GM21737 (cell line): ENCODE results near the gene NCK2.
A peak's percentile ranks its signal among the peaks of the same experiment; 100 is the strongest.

Source experiments
- ATAC-seq: cut with Tn5 transposase; IDR thresholded peaks from one replicate; pipeline ENCODE4 v1.9.1; 2021; ENCODE audit warnings: mild to moderate bottlenecking, moderate library complexity; ENCODE audit not compliant: unreplicated experiment

Gene NCK2

DNA sequence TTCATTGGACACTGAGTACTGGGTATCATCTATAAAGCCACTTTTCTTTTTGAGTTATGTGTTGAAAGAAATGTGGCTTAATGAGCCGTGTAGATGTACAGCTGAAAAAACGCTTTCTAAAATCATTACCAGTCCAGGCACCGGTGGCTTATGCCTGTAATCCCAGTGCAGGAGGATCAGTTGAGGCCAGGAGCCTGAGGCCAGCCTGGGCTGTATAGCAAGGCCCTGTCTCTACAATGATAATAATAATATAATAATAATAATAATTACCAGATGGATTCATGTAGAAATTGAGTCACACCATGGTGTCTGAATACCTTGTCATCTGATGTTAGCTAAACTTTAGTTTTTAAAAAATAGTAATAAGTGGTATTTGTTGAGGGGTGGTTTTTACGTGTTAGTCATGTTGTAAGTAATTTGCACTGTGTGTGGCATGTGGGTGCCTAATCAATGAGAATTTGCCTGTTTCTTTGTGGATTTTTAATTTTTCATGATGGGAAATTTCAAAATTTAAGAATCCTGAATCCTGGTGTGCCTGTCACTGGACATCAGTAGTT lies 30.1 kb downstream of the NCK2 start:
- no peak for ATAC-seq

DNA sequence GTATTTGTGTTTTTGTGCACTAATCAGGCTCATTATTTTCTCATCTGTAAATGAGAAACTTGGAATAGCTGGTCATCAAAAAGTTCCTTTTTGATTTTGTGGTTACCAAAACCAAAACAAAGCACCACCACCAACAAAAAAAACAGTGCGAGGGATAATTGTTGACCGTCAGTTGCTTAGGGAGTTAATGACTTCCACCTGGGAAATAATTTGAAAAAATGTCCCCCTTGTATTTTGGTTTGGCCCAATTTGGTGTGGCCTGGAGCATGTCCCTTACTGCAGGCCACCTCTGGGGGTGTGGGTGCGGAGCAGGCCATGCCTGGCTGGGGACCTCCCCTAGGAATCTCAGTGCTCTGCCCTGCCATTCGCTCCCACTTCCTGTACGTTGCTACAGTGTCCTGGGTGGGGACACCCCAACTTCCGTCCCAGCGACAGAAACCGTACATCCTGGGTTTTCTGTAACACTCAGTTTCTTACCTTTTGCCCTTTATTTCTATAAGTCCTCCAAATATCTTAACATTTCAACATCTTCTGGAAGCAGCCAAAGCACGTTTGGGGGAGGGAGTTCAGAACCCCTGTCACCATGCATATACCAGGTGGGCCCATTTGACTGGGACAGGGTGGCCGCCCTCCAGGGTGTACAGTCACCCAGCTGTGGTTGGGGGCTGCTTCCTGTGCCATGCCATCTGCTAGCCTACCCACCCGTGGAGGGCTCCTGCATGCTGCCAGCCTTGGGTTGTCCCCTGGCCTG lies 31.3 kb downstream of the NCK2 start:
- ATAC-seq: peak; percentile 58

DNA sequence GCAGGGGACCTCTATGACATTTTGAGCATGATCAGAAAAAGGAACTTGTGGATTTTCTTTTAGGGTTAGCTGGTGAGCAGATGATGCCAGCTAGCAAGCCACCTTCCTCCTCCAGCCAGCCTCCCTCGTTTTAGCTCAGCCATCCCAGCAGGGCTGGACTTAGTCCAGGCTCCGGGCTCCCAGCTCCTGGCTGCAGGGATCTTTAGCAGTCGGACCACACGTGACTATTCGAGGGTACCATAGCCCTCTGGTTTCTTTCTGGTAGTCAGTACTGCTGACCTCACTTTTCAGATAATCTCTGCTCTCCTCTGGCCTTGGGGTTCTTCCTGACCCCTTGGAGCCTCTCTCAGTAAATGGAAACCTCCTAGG lies 31.8 kb downstream of the NCK2 start:
- no peak for ATAC-seq

DNA sequence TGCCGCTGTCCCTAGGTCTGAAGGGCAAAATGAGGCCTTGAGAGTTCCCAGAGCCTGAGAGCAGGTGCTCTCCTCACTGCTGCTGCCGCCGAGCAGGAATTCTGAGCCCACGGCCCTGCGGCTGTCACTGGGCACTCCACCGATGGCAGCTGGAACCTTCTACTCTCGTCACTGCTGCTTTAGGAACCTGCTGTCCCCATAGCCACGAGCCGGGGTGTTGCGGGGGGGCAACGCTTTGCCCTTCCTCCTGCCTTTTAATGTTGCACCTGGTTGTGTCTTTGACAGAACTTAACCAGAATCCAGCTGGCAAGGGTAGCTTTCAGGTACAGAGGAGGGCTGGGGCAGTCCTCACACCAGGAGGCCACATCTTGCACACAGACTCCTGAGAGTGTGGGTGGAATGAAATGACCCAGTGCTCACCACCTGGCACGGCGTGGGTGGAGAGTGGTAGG lies 32.3 kb downstream of the NCK2 start:
- peak; percentile 12 for ATAC-seq

DNA sequence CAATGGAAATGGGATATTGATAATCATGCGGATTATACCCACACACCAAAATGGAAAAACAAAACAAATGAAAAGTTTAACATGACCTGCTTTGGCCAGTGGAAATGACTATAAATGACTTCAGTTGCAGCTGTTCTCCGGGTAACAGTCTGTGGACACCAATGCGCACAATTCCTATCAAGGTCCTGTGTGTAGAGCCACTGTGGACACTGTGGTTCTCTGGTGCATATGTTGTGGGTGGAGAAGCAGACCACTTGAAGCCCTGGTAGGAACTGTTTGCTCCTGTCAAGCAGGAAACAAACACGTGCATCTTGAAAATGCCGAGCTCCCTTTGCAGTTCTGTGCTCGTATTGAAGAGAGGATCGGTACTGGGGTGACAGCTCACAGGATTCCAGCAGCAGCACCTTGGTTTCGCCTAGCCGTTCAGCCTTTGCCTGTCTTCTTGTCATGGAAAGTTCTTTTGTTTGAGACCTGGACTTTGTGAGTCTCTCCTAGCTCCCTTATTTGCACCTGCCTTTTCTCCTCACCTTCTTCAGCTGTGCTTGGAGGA lies 32.9 kb downstream of the NCK2 start:
- no peak for ATAC-seq

DNA sequence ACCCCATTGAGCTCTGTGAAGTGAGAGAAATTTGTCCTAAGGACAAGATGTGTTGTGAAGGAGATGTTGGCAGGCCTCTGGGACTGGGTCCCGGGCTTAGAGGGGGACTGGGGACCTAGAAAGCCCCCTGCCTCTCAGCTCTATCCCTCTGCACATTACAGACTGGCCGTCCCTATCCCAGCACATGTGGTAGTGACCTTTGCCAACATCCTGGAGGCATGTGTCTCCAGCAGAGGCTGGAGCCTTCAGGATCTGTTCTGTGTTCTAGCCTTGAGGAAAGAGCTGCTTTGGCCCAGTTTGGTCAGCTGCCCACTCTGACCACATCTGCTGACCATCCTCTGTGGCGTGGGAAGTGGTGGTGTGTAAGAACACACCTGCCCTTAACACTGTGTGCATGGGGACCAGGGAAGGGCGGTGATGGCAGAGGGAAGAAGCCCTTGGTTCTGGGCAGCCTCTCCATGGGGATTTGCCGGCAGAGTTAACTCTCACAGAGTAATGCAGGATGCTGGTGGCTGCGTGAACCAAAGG lies 33.4 kb downstream of the NCK2 start:
- ATAC-seq: no peak

DNA sequence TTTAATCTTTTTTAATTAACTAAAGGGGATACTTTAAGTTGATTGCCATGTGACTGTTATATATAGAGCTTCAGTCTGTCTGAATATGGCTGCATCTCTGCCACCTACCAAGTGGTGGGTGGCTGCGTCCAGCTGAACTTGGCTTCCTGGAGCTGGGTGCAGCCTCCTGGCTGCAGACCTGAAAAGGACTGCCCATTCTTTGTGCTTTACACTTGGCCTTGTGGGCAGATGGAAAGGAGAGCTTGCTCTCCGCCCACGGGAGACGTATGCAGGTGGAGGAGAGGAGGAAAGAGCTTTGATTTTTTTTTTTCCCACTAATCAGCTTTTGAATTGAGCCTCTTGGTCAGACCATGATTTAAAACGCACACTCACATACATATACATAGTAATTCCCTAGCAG lies 34.7 kb downstream of the NCK2 start:
- no peak for ATAC-seq

DNA sequence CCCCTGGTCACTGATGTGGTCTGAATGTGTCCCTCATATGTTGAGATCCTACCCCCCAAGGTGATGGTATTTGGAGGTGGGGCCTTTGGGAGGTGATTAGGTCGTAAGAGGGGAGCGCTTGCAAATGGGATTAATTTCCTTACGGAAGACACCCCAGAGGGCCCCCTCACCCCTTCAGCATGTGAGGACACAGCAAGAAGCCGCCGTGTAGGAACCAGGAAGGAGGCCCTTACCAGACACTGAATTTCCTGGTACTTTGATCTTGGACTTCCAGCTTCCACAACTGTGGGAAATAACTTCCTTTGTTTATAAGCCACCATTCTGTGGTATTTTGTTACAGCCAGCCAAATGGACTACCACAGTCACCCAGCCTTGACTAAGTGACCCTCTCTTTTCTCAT lies 35.9 kb downstream of the NCK2 start:
- ATAC-seq: no peak

DNA sequence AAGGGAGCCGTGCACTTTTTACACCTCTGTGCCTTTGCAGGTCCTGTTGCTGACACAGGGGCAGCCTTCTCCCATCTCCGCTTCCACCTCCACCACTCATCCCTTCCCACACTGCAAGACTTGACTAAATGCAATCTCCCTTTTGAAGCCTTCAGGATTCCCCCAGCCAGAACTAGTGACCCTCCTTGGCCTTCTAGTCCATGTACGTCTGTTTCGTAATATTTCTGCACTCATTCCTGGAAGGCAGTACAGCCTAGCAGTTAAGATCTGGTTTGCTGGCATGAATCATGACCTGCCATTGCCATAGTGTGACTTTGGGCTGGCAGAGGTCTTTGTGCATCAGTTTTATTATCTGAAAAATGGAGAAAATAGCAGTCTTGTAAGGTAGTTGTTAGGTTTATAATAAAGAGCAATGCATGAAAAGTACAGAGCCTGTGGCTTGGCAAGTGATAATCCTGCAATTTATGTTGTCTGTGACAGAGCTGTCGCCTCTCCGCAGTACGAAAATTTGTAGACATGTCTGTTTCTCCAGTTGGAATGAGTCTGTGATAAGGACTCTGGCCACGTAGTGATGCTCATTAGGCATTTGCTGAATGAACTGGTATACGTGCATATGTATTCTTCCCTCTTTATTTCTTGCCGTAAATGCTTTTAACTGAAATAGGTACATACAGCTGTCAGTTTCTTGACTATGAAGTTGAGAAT lies 36.7 kb downstream of the NCK2 start:
- ATAC-seq: no peak

DNA sequence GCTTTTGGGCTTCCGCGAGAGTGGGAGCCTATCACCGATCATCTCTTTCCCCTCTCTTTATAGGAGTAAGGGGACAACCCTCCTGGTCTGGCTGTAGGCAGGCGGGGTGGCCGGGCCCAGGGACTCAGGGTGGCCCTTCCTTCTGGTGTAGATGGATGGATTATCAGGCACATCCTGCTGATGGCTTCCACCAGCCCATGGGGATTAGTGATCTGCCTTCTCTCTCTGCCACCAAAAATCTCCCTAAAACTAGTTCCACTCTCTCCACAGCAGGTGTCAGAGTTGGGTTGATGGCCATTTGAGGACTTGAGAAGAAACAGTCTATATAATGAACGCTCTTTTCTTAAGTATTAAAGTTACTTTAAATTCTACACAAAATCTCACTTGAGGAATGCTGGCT lies 37.4 kb downstream of the NCK2 start:
- no peak for ATAC-seq

DNA sequence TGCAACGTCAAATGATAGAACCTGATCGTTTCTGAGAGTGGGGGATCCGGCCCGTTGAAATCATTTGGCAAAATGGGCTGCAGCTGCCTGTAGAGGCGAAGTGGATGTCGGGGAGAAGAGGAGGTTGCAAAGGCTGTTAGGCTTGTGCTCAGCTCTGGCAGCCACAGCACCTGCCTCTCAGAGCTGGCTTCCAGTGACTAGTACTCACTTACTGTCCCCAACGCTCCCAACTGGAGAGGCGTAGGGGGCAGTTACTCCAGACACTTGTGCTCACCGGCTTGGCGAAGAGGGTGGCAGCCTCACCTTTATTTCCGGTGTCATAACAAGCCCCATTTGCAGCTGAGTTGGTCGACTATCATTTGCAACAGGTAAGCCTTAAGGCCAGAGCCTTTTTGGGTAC lies 37.9 kb downstream of the NCK2 start:
- no peak for ATAC-seq

DNA sequence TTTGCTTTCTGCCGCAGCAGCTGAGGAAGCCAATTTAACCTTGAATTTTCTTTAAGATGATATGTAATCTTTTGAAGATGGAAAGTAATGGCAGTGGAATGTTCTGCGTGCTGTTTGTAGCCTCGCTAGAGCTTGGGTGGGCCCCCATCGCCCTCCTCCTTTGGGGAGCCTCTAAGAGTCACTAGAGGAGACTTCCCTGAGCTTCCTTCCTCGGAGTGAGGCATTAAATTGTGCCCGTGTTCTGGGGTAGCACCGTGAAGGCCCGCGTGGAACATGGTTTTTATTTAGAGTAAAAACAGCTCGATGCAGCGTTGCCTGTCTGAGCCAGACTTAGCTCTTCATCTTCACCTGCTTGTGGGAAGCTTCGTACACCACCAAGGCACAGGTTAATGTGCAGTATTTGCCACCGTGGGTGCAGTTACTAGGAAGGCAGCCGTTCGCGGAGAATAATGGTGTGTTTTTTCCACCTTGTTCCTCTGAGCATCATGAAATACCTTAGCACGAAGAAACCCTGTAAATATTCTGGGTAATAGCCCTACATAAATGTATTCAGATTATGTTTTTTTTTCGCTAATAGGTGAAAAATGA lies 38.5 kb downstream of the NCK2 start:
- ATAC-seq: no peak

DNA sequence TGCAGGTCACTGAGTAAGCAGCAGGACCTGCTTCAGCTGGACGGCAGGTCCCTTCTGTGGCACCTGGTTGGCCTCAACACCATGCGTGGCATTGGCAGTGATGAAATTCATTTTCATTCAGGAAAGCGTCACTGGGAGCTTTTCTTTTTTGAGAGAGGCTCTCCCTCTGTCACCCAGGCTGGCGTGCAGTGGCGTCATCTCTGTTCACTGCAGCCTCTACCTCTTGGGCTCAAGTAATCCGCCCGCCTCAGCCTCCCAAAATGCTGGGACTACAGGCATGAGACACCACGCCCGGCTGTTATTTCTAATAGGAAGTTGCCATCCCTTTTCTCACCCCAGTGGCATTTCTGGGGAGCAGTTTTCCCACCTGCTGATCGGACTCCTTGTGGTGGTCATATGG lies 39.3 kb downstream of the NCK2 start:
- ATAC-seq: no peak

DNA sequence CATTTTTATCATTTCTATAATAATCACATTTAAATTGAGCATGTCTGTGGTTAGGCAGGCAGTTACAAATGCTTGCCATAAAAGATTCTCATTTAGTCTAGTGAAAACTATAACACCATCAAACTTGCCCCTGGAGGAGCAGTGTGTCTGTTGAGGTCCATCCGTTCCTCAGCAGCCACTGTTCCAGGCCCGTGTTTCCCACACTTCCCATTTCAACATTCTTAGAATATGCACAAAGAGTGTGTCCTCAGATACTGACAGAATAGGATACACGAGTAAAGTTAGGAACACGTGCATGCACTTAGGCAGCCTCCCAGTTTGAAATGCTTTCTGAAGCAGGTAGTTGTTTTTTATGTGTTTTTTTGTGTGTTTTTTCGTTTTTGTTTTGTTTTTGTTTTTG lies 39.9 kb downstream of the NCK2 start:
- ATAC-seq: no peak

DNA sequence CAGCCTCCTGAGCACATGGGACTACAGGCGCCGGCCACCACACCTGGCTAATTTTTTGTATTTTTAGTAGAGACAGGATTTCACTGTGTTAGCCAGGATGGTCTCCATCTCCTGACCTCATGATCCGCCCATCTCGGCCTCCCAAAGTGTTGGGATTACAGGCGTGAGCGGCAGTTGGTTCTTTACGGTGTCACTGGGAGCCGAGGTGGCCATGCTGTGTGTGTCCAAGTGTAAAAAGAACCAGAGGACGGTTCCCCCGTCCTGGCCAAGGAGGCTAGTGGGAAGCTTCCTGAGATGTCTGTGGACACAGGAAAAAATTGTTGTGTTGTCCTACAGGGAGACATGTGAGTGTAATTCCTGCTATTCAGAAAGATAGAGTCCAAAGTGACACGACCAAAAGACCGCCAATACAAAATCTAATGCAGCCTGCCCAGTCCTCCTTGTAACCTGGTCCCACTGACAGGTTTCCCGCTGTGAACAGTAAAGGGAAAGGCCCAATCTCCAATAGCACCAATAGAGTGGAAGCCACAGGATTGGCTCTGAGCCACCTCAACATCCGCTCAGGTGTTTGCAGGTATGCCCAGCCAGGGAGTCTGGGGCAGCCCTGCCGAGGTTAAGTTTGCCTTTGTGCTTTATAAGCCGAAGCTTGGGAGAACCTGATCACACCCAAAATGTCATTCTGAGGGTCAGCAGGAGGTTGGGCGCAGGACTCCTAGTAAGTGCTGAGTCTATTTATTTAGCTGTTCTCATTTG lies 40.6 kb downstream of the NCK2 start:
- ATAC-seq: no peak

DNA sequence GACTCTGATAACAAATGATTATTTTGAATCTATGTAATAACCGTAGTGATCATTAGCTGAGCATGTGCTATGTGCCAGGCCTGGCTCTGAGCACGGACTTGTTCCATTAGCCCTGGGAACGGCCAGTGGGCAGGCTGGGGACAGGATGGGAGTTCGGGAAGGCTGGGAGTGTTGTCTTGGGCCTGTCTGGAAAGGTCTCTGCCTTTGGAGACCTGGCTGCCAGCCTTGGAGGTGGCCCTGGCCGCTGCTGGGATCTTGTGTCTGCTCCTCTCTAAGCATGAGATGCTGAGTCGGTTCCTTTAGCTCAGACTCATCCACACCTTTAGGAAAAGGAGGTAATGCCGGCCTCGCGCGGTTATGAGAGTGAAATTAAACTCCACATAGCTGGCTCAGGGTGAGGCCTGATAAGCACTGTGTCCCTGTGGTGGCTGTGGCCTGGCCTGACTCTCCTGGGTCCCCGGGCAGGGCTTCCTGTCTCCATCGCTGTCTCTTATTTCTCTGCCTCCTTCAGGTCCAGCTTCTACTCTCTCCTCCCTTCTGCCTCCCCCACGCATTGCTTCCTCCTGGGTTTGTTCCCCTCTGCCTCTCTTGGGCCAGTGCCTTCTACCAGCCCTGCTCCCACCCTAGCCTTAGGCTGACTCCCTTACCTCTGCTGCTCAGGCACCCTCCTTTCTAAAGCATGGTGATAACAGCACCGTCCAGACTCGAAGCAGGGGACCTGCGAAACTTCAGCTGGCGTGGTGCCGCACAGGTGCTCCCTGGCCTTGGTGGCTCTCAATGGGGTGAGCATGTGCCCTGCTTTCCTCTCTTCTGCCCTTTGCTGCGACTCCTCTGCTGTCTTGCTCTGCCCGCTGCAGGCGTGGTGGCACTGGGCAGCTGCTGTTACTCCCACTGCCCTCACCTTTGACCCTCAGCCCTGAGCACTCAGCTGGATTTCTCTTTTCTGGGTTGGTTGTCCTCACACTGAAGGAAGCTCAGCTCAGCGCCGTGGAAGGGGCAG lies 41.8 kb downstream of the NCK2 start:
- ATAC-seq: no peak

DNA sequence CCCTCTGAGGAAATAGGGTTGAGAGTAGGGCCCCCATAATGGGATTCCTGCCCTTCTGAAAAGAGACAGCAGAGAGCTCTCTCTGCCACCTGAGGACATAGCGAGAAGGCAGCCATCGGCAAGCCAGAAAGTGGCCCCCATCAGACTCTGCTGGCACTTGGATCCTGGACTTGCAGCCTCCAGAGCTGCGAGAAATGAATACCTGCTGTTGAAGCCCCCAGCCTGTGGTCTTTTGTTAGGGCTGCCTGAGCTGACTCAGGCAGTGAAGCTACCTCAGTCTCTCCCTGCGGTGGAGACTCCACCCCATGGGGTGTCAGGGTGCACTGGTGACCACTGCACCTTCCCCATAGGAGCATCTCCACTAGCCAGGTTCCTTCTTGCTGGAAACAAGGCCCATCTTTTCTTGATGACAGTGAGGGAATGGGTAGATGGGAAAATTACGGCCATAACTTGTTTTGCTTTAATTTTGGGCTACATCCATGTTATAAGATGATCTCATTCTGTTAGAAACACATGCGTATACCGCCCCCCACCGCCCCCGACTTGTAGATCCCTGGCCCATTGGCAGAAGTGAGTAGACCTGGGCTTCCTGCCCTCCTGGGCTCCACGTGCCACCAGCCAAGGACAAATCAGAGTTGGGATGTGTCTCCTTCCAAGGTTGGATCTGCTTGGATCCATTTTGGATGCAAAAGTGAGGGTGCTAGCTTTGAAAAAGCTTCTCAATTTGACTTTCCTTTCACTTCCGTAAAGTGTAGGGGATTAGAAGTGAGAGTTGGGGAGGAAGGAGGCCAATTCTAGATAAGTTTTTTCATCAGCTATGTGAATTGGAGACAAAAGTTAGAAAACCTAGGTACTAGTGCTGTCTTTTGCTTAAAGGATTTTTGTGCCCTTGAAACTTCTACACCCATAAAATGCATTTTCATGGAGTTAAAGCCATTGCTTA lies 42.9 kb downstream of the NCK2 start:
- ATAC-seq: no peak

DNA sequence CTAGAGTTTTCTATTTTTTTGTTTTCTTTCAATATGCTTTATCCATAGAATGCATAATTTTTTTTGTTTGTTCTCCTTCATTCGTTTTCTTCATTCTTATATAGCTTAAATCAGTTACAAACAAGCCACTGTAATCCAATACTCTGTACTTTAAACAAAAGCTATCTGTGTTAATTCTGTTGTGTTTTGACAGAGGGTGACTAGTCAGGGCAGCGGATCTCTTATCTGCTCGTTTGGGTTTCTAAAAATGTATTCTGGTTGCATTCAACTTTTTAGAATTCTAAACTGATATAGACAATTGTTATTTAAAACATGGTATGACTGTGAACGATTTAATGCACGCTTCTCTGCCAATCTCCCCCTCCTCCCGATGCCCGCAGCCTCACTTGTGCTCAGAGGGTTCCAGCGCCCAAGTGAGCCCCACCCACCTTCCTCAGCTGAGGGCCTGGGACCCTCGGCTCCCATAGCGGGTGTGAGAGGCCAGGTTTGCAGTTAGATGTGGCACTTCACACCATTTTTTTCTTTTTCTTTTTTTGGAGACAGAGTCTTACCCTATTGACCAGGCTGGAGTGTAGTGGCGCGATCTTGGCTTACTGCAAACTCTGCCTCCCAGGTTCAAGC lies 44.1 kb downstream of the NCK2 start:
- ATAC-seq: no peak
